ENCODE data around the gene PLTP.
"Not testable (repeated sequence)": the region's sequence is repeated elsewhere in the genome, so short reads cannot be mapped to it uniquely, and the experiment has no call there.

PLTP gene

DNA sequence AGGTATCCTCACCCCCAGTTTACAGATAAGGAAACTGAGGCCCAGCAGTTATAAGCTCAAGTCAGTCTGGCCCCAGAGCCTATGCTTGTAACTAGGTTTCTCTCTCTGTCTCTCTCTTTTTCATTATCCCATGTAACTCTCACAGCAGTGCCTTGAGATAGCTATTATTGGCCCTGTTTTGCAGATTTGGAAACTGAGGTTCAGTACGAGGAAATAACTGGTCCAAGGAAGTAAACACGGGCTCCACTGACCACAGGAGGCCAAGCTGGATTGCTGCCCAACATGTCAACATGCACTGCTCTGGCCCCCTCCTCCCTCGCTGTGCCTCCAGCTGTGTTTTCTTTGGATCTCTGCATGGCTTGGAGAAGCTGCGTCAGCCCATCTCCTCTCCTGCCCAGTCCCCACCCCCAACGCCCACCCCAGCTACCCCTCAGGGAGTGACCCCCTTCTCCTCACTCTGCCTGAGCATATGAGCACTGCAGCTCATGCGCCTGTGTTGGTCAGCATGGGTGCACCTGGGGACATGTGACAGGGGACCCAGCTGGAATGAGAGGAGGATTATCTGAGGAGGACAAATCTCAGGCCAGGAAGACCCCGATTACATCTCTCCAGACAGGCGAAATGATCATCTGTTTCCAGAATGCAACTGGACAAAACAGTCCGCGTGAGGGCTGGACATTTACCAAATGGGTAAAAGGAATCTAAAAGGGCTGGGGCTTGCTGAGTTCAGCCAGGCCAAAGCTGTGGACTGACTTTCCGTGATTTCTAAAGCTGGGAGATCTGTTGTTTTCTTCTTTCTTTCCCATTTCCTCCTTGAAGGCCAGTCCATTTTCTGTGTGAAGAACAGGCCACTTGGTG is 7.8 kb upstream of the PLTP start:
- DNase-seq: no peak

DNA sequence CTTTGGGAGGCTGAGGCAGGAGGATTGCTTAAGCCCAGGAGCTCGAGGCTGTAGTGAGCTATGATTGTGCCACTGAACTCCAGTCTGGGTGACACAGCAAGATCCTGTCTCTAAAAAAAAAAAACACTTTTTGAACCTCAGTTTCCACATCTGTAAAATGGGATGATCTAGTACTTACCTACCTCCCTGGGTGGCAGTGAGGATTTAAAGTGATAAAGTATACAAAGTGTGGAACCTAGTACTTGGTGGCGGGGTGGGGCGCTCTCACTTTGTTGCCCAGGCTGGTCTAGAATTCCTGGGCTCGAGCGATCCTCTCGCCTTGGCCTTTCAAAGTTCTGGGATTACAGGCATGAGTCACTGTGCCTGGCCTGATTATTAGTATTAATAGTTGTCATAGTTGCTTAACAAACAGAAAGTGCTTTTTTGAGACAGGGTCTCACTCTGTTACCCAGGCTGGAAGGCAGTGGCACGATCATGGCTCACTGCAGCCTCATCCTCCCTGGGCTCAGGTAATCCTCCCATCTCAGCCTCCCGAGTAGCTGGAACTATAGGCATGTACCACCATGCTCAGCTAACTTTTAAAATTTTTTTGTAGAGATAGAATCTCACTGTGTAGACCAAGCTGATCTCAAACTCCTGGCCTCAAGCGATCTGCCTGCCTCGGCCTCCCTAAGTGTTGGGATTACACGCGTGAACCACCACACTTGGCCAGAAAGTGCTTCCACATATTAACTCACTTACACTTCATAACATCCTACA is 7.0 kb upstream of the PLTP start:
- no peak for DNase-seq

DNA sequence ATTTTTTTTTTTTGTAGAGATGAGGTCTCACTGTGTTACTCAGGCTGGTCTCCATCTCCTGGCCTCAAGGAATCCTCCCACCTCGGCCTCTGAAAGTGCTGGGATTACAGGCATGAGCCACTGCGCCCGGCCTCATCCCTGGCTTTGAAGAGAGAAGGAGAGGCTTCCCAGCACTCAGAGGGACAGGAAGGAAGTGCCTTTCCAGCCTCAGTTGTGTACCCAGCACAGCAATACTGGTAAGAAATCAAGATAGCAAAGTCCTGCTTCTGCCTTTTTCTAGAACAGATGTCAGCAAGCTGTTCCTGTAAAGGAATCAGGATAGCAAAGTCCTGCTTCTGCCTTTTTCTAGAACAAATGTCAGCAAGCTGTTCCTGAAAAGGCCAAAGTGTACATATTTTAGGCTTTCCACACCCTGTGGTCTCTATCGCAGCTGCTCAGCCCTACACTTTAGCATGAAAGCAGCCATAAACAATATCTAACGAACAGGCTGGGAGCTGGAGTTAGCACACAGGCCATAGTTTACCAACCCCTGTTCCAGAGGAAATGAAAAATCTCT is 6.3 kb upstream of the PLTP start:
- DNase-seq: no peak

DNA sequence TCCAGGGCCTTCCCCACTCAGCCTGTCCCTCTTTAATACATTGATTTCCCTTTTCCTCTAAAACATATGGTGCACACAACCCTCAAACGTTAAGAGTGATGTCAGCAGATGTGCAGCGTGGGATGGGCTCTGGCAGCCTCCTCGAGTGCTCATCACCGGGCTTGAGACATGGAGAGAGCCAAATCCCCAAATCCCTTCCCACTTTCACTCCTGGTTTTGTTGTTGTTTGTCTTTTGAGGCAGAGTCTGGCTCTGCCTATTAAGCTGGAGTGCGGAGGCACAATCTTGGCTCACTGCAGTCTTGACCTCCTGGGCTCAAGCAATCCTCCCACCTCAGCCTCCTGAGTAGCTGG is 5.8 kb upstream of the PLTP start:
- peak; percentile 86 to 94 for DNase-seq

DNA sequence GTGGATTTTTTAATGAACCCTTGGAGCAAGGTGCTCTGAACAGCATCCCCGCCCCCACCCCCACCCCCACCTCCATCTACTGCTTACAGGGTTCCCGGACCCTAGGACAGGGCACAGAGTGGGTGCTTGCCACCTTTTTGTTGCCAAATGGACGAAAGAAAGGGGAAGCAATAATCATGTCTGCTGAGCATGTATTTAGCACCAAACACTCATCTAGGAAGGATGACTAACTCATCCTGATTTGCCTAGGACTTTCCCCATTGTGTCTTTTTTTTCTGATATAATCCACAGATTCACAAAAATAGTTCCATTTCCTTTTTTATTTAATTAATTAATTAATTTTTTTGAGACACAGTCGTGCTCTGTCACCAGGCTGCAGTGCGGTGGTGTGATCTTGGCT is 1.2 kb upstream of the PLTP start:
- DNase-seq: no peak

DNA sequence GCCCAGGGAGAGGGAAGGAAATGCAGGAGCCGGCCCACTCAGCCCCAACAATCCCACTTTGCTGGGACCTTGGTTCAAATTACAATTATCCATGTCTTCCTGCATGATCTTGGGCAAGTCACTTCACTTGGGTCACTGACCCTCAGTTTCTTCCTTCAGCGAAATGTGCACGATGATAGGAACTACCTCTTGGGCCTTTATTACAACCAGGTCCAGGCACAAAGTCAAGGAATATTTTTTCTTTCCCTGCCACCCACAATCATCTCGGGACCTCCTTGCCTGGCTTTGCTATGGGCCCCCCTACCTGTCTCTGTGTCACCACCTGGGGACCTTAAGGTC is 358 bp upstream of the PLTP start:
- no peak for DNase-seq

DNA sequence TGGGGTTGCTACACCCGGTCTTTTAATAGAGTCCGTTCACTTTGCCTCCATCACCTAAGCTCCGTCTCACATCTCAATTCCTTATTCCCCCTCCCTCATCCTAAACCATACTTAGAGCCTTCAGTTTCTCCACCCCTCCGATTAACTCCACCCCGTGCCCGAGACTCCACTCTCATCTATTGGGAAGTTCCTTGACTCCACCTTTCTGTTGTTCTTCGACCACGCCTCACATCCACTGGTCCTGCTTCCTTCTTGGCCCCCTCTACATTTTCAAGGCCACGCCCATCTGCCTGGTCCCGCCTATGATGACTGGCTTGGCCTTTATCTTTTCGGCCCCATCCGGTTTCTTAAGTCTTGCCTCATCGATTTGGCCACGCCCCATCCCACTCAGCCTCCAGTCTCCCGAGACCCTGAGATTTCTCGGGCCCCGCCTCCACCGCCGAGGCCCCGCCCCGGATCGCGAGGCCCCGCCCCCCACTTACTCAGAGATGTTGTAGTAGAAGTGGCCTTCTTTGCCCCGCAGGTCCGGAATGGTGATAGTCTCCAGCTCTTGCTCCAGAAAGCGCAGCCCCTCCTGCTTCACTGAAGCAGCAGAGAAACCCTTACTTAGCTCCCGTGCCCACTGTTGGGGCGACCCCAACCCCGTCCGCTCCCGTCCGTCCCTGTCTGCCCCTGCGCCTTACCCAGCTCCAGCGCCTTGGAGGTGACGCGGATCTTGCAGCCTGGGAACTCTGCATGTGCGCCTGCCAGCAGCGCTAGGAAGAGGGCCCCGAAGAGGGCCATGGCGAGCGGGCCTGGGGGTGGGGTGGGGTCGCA is 1.1 kb downstream of the PLTP start:
- peak in 1 of 2 experiments; percentile 61 for DNase-seq

DNA sequence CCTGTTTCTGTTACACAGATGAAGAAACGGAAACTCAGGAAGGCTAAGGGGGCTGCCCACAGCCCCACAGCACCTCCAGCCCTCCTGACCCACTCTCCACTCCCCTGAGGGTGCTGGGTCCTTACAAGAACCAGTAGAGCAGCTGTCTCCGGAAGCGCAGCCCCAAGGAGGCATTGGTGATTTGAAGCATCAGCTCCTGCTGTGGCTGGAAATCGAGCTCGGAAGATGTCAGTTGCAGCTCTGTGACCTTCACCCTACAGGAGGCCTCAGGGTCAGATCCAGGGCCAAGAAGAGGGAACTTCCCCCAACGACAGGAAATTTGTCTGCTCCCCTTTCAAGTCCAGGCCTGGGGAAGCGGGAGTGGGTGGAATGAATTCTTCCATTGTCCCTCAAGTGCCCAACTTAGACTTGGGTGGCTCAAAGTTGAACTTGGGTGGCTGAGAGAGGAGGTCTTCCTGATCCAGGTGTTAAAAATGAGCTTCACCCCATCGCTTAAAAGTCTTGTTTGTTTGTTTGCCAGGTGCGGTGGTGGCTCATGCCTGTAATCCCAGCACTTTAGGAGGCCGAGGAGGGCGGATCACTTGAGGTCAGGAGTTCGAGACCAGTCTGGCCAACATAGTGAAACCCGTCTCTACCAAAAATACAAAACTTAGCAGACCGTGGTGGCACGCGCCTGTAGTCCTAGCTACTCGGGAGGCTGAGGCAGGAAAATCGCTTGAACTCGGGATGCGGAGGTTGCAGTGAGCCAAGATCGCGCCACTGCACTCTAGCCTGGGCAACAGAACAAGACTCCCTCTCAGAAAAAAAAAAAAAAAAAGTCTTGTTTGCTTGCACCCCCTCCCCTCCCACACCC is 1.9 kb downstream of the PLTP start:
- no peak for DNase-seq

DNA sequence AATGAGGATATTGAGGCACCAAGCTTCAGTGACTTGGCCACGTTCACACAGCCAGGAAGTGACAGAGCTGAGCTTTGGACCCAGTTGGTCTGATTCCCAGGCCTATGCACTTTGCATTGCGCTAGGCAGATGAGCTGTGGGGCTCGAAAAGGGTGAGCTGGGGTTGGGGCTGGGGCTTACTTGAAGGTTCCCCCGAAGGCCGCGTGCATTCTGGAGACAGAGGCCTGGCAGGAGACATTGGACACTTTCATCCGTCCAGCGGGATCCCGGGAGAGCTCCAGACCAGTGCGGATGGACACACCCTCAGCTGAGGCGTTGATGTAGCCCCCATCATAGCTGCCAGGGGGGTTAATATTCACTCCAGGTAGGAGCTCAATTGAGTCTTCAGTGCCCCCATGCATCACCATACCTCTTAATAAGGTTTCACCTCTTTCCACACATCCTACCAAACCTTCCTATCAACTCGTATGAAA is 2.6 kb downstream of the PLTP start:
- no peak for DNase-seq

DNA sequence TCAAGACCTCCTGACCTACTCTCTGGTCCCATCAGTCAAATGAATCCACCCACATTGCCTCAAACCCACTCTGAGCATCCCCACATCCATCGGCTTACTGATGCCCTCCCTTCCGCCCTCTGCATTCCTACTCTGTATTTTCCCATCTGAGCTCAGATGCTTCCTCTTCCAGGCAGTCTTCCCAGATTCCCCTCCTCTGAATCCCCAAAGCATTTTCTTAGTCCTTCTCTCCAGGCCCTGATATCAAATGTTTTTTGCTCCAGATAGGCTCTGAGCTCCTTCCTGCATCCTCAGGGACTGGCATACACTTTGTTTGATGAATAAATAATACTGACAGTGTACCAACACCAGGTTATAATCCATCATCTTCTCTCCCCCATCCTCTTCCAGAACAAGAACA is 3.9 kb downstream of the PLTP start:
- DNase-seq: no peak

DNA sequence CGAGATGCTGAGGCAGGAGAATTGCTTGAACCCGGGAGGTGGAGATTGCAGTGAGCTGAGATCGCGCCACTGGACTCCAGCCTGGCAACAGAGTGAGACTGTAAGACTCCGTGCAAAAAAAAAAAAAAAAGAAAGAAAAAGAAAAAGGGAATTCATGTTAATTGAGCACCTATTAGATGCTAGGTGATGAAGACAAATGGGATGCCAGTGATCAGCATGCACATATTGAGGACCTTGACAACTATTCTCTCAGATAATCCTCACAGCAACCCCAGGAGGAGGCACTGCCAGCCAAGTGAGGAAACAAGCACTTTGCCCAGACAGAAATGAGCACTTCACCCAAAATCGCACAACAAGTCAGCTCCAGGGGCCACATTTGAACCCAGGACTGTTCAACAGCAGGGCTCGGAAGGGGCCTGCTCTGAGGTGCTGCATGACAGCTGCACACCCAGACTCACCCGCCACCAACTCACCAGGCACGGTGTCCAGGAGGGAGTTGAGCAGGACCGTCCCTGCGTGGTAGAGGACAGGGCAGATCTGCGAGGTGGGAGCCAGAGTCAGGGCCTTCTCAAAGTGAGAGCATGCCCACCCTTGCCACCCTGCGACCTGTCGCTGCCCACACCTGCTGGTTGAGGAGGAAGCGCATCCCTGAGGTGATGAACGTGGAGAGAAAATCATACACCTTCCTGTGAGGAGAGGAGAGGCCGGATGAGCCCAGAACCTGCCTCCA is 4.6 kb downstream of the PLTP start:
- no peak for DNase-seq

DNA sequence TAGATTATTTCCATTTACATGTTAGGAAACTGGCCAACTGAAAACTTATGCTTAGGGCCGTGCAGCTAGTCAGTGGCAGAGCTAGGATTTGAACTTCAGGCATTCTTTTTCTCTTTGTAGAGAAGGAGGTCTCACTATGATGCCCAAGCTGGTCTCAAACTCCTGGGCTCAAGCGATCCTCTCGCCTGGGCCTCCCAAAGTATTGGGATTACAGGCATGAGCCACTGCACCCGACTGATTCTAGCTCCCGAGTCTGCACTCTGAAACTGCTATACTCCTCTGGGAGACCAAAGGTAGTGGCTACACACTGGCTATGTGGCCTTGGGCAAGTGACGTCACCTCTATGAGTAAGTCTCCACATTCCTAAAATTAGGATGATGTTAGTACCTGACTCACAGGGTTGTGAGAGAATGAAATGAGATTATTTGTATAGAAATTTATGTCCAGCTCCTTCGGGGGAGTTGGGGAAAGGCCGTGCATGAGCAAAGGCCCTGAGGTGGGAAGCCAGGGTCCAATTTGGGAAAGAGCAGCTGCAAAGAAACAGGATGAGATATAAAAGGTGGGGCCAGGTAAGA is 6.4 kb downstream of the PLTP start:
- DNase-seq: no peak

DNA sequence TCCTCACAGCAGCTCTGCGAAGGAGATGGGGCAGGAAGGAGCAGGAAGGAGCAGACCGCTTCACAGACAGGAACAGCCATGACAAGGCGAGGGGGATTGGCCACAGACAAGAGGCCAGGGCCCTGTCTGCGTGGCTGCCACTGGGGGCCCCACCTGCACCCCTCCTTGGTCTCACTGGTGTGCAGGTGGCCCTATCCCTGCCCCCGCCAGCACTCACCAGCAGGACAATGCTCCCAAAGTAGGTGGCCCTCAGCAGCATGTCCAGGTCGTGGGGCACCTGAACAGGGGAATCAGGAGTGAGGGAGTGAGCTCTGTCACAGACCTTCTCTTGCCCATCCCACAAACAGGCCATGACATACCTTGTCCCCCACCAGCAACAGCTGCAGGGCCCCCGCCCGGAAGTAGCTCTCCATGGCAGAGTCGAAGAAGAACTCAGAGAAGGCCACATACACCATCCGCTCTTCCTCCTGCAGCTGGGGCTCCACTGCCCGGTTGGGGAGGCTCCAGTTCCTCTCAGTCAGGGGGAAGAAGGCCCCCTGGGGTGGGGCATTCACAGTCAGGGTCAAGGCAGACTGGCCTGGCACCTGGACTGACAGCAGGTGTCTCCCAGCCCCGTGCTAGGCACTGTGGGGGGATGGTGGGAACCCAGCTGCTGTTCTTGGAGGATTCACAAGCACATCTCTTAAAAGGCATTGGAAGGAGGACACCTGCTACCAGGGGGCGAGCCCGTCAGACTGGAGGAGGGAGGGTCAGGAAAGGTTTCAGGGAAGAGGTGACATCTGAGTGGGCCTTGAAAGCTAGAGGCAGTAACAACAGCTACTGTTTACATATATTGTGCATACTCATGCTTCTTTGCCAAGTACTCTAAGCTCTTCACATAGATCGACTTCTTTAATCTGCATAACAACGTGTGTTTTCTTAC is 7.1 kb downstream of the PLTP start:
- DNase-seq: no peak

DNA sequence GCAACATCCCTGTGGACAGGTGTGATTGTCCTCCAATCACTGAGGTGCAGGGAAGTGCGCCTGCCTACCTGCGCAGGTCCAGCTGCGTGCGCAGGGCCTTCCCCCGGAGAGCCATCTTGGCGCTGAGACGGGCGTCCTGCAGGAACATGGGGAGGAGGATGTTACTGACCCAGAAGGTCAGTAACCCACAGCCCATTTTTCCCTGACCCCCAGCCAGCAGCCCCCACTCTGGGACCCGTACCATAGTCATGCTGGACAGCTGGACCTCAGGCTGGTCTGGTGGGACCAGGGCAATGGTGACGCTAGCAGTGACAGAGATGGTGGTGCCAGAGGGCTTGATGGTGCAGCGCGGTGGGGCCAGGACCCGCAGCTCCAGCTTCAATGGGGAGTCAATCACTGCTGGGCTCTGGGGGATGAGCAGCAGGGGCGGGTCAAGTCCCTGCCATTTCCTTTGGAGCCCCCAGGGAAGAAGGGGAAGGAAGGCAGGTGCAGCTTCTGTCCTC is 9.7 kb downstream of the PLTP start:
- DNase-seq: no peak

DNA sequence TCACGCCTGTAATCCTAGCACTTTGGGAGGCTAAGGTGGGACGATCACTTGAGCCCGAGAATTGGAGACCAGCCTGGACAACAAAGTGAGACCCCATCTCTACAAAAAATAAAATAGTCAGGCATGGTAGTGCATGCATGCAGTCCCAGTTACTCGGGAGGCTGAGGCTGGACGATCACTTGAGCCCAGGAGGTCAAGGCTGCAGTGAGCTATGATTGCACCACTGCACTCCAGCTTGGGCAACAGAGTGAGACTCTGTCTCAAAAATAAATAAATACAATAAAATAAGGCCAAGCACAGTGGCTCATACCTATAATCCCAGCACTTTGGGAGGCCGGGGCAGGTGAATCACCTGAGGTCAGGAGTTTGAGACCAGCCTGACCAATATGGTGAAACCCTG is 10.6 kb downstream of the PLTP start:
- not testable (repeated sequence) for DNase-seq

DNA sequence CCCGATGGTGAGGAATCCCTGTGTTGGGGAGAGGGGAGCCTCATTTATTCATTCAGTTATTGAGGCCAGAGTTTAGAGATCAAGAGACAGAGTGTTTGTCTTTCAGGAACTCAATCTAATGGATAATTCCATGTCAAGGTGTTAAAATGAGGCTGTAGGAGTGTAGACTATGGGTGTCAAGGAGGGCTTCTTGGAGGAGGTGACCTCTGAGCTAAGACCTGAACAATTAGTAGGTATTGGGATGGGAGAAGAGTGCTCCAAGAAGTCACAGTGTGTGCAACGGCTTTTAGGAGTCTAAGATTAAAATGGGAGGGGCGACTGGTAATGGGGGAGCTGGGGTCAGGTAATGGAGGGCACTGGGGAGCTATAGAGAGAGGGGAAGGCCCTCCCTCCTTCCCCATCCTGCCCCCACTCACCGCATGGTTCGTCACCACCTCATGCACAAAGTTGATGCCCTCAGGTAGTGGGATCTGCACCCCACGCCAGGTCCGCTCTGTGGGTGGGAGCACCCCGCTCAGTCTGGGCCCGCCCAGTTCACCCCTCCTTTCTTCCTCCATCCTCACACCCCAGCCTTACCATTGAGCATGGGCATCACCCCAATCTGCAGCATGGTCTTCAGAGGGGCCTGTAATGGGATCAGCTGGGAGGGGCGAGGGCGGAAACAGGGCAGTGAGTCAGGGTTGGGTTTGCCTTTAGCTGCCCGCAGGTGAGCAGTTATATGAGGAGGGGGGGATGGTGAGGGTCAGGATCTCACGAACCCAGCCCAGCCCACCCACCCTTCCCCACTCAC is 12.7 kb downstream of the PLTP start:
- DNase-seq: no peak

DNA sequence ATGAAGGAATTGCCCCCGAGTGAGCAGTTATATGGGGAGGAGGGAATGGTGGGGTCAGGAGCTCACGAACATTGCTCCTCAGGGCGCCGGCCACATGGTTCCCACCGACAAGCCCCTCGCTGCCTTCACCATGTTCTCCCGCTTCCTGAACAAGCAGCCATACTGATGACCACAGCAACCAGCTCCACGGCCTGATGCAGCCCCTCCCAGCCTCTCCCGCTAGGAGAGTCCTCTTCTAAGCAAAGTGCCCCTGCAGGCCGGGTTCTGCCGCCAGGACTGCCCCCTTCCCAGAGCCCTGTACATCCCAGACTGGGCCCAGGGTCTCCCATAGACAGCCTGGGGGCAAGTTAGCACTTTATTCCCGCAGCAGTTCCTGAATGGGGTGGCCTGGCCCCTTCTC is 13.7 kb downstream of the PLTP start:
- no peak for DNase-seq

DNA sequence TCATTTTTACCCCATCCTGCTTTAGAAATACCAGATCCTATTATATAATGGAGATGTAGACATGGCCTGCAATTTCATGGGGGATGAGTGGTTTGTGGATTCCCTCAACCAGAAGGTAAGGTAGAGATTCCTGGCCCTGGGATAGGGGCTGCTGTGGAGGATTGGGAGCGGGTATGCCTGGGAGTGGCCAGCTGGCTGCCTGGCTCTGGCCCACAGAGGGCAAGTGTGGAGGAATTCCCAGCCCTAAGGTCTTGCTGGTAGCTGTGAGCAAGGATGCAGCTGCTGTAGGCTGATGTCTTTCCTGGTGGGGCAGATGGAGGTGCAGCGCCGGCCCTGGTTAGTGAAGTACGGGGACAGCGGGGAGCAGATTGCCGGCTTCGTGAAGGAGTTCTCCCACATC is 14.3 kb downstream of the PLTP start:
- DNase-seq: no peak

DNA sequence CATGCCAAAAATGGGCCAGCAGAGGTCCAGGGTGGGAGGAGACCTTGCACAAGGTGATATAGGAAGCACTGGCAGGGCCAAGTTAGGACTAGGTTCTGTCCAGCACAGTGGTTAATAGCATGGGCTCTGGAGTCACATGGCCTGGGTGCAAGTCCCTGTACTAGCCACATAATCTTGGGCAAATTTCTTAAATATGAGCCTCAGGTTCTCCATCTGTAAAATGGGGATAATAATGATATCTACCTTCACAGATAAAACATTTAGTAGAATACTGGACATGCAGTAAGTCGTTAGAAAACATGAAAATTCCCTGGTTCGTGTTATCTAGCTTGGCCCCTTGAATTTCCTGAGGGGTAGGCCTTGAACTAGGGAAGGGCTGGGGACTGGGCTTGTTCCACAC is 14.7 kb downstream of the PLTP start:
- no peak for DNase-seq

Measured in NCI-H524 (cell line).